LNCaP clone FGC (cell line): ENCODE measurements around the gene NBPF20.
A peak's percentile ranks its signal among the peaks of the same experiment; 100 is the strongest.
"Not testable (repeated sequence)": the region's sequence is repeated elsewhere in the genome, so short reads cannot be mapped to it uniquely, and the experiment has no call there.

Experiments
- DNase-seq: peaks from one replicate; pipeline ENCODE4 v3.0.0-alpha.2; 2011; ENCODE audit warnings: low read depth
- H3K4me3 ChIP-seq: 2 replicates; pipeline ENCODE4 v1.5.1; 2011; ENCODE audit warnings: mild to moderate bottlenecking, low read depth, low read length, control low read depth

Gene NBPF20

DNA sequence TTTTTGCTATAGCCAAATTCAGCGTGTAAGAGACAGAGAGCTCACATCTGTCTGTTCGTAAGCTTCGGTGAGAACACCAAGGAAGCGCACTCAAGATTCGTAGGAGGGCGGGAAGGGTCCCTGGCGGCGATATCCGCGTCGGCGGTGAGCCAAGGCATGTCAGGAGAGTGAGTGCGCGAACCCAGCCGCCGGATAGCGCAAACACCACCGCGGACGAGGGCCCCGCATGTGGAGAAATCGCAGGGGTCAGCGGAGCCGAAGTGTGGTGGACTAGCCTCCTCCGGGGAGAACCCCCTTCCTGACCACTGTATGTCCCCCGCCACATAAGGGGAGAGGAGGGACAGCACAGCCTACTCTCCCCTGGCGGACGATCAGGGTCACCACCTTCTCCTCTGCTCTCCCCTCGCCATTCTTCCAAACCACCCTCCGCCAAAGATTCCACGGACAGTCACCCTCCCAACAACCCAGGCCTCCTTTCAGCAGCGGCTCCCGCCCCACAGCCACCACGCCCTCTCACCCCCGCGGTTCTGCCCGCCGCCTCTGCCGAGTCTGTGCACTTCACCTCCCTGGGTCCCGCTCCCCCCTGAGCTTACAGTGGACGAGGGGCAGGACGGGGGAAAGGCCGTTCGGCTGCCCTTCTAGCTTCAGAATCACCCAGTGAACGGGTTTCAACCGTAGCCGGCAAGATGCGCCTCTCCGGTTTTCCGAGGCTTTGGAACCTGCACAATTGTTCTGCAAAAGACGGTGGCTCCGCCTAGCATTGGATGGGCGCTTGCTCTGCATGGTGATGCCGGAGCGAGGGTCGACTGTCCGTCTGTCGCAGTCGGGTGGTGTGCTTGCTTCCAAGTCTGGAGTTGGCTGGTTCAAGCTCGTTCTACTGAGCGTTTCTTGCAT lies 6.2 kb upstream of the NBPF20 start:
- DNase-seq, H3K4me3 ChIP-seq: not testable (repeated sequence)

DNA sequence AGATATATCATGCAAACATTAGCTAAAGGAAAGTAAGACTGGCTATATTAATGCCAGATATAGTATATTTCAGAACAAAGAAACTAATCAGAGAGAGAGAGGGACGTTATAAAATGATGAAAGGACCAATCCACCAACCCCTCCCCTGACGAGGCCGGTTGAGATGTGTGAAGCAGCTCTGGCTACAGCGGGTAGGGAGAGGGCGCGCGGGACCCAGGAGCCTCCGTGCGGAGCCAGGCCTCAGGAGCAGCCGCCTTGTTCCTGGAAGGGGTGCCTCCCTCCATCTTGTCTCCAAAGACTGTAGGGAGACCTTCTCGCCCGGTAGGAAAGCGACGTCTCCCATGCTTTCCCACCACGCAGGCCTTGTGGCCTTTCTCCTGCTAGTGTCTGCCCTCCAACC lies 5.4 kb upstream of the NBPF20 start:
- not testable (repeated sequence) for H3K4me3 ChIP-seq, DNase-seq

DNA sequence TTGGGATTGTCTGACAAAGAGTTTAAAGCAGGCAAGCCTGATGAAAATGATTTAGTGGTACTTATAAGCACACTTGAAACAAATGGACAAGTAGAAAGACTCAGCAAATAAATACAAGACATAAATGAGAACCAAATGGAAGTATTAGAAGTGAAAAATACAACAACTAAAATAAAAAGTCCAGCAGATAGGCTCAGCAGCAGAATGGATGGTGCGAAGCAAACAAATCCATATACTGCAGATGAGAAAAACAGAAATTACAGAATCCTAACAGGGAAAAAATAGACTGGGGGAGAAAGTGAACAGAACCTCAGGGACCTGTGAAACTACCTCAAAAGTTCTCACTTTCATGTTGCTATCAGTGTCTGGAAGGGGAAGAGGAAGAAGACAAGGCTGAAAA lies 3.9 kb upstream of the NBPF20 start:
- H3K4me3 ChIP-seq, DNase-seq: not testable (repeated sequence)

DNA sequence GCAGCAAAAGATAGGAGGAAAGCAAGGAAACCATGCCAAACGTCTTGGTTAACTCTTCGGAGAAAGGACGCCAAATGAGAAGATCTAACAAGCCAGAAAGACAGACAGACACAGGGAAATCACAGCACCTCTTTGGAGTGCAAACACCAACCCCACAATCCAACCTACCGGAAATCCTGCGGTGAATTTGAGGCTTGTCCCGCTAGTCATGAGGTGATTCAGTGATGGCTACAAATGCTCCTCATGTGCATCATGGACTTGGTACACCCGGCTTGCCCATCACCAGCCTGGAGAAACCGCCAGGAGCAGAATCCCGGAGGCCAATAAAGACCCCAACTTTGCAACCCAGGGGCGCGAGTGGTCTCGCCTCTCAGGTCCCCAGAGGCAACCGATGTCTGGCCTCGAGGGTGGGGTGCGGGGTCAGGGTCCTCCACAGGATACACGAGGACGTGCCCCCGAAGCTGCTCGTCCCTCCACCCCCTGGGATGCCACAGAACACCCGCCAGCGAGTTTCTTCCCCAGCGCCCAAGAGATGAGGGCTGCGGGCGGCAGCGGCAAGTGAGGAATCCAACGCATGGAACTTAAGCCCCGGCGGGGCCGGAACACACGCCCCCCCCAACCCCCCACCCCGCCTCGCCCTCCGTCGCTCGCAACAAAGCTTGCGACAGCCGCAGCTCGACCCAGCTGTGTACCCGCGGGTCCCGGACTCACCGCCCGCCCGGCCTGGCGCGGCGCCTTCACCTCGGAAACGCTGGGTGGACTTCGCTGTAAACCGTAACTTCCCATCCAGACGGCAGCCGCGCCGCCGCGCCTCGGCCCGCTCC lies 579 bp downstream of the NBPF20 start:
- peak overlapping the region; percentile 64 for H3K4me3 ChIP-seq
- not testable (repeated sequence) for DNase-seq

DNA sequence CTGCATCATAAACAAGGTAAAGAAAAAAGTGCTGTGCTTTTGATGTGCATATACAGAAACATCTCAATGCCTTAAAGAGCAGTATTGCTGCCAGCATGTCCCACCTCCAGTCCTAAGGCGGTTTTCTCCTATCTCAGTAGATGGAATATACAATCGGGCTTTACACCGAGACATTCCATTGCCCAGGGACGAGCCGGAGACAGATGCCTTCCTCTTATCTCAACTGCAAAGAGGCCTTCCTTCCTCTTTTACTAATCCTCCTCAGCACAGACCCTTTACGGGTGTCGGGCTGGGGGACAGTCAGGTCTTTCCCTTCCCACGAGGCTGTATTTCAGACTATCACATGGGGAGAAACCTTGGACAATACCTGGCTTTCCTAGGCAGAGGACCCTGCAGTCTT lies 10.3 kb downstream of the NBPF20 start:
- not testable (repeated sequence) for H3K4me3 ChIP-seq, DNase-seq

DNA sequence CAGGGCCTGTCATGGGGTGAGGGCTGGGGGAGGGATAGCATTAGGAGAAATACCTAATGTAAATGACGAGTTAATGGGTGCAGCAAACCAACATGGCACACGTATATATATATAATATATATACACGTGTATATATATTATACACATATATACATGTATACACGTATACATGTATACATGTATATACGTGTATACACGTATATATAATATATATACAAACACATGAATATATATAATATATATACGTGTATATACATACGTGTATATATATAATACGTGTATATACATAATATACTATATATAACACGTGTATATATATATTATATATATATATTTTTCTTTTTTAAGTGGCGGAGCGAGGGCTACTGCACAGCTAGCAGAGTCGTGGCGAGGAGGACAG lies 18.1 kb downstream of the NBPF20 start:
- DNase-seq, H3K4me3 ChIP-seq: not testable (repeated sequence)

DNA sequence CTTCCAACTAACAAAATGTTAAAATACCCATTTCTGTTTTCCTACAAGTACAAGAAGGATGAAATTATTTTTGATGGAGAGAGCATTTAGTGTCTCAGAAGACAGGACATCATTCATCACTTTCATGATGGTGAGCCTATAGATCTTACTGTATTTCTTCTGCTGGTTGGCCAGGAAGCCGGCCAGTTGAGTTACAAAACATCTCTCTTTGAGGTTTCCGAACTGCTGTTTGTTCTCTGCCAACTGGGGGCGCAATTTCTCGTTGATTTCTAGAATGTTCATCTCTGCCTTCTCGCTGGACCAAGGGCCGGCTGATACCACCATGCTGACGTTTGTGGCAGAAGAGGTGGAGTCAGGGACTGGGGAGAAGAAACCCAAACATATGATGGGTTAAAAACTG lies 20.5 kb downstream of the NBPF20 start:
- DNase-seq, H3K4me3 ChIP-seq: not testable (repeated sequence)

DNA sequence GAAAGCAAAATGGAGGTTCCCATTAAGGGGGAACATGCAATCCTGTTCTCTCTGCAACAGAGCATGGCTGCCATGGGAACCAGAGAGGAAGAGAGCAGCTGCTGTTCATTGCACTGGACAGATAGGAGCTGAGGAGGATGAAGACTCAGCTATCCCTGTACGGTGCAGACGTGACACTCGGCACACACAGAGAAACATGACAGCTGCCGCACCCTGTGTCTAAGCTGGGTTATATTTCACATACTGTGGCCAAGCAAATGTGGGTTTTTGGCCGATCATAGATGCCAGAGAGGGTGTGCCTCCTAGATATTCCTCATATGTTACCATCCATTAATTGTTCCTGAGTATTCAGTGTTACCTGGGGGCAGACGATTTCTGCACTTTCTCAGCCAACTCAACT lies 24.7 kb downstream of the NBPF20 start:
- not testable (repeated sequence) for H3K4me3 ChIP-seq, DNase-seq
